Esophagus muscularis mucosa (tissue), 4 donors: Measurements from ENCODE around the gene RRAGC. TPM values are rescaled to one million over a fixed set of nuclear protein-coding genes. Genes with fewer than 3 reads are reported as not detected.
A peak's percentile ranks its signal among the peaks of the same experiment; 100 is the strongest.

Experiments used
- DNase-seq: peaks from one replicate; pipeline ENCODE4 v3.0.0-alpha.2; 2017; ENCODE audit errors: extremely low spot score
- H3K27ac ChIP-seq, 4 donors: fragments of 200-600 bp; sonication (generic); replicated peaks in 1 of 4; 1 replicate in 3 of 4; 2 replicates in 1 of 4; pipeline ENCODE4 v1.5.1; 2016 to 2019; ENCODE audit warnings: mild to moderate bottlenecking in 1 of 4
- H3K27me3 ChIP-seq, 4 donors: fragments of 200-600 bp; sonication (generic); one replicate each; pipeline versions ENCODE4 v1.5.1 to v1.6.0; 2016 to 2019
- H3K36me3 ChIP-seq, 4 donors: fragments of 200-600 bp; sonication (generic); one replicate each; pipeline ENCODE4 v1.5.1; 2016 to 2019
- H3K4me1 ChIP-seq, 4 donors: fragments of 200-600 bp; sonication (generic); one replicate each; pipeline ENCODE4 v1.5.1; 2016 to 2019
- H3K4me3 ChIP-seq, 4 donors: fragments of 200-600 bp; sonication (generic); 1 replicate in 2 of 4; 2 replicates in 2 of 4; pipeline ENCODE4 v1.5.1; 2016 to 2019; ENCODE audit warnings: mild to moderate bottlenecking in 4 of 4, moderate library complexity in 1 of 4
- H3K9me3 ChIP-seq, 4 donors: fragments of 200-600 bp; sonication (generic); 1 replicate in 3 of 4; 2 replicates in 1 of 4; pipeline ENCODE4 v1.5.1; 2016 to 2019
- CTCF ChIP-seq, 3 experiments: fragments of 200-600 bp in 2 of 3; fragments of 450-650 bp in 1 of 3; sonication (generic) in 2 of 3; IDR thresholded peaks; one replicate each; pipeline ENCODE4 v1.5.1; 2017 to 2019; ENCODE audit warnings: antibody characterized with exemption in 3 of 3, mild to moderate bottlenecking in 2 of 3, moderate library complexity in 1 of 3
- EP300 ChIP-seq: sonication (generic); formaldehyde crosslinking; IDR thresholded peaks from one replicate; pipeline ENCODE4 v1.6.1; 2017; ENCODE audit warnings: antibody characterized with exemption
- POLR2A ChIP-seq: fragments of 450-650 bp; IDR thresholded peaks from one replicate; pipeline ENCODE4 v1.6.1; 2017; ENCODE audit warnings: antibody characterized with exemption, moderate library complexity, mild to moderate bottlenecking, low read depth
- POLR2AphosphoS5 ChIP-seq, 2 donors: sonication (generic); formaldehyde crosslinking; IDR thresholded peaks; one replicate each; pipeline ENCODE4 v1.6.1; 2017; ENCODE audit warnings: antibody characterized with exemption in 2 of 2
- WGBS: methylation state at CpG from one replicate; pipeline ENCODE4 v1.1.5; 2018; 5-methylcytosine and 5-hydroxymethylcytosine counted together
- intact Hi-C: fragments of 100-400 bp; cut with DNase I; formaldehyde crosslinking; loops from one replicate; pipeline ENCODE4 v1.15.1; 2023
- total RNA-seq, 4 donors: library from RNA; depleted of rRNA; stranded (reverse); fragments of >200 nt; gene quantifications; one replicate each; pipeline versions ENCODE4 v1.1.0 to v1.2.1, GENCODE V29; 2016

Gene RRAGC
- total RNA-seq, 4 donors from 2014 or later: 18.3 to 26.3 (median 22.4) TPM

- Histone ChIP-seq H3K9me3 (peaks cover 0 to 5% (median 0%) of the 10 kb centered on the region in 4 donors), H3K36me3 (no peaks in the 10 kb centered on the region), H3K27ac (no peak overlapping the region), H3K27me3 (peaks cover 7 to 62% (median 38%) of the 10 kb centered on the region in 4 donors), H3K4me3 (no peak overlapping the region), H3K4me1 (peaks cover 10 to 19% (median 17%) of the 10 kb centered on the region in 4 donors)
- WGBS: 60% methylated on average over 1 of the region's 1 CpG
- no peak for DNase-seq
- no peak for TF ChIP-seq EP300
- intact Hi-C loops: no loop called here
Observed at GRCh38 chr1:38820860-38821259, 38.7 kb downstream of the RRAGC start.

- DNase-seq: no peak
- intact Hi-C loops: loop anchor here (10.0 kb wide), 1 partner anchor 215 kb away; no protein-coding TSS in a partner anchor
- Histone ChIP-seq H3K36me3 (no peaks in the 10 kb centered on the region), H3K4me3 (no peak overlapping the region), H3K9me3 (peaks cover 0 to 5% (median 0%) of the 10 kb centered on the region in 4 donors), H3K27ac (no peak overlapping the region), H3K27me3 (peaks cover 7 to 73% (median 41%) of the 10 kb centered on the region in 4 donors), H3K4me1 (peaks cover 10 to 19% (median 18%) of the 10 kb centered on the region in 4 donors)
- WGBS: 87% methylated on average over 2 of the region's 2 CpGs
- TF ChIP-seq EP300: no peak
Observed at GRCh38 chr1:38819516-38819915, 40.1 kb downstream of the RRAGC start.

- TF ChIP-seq POLR2AphosphoS5 (IDR thresholded peaks at IDR 0.05) (no peak), CTCF (IDR thresholded peaks at IDR 0.05) (no peak), POLR2A (no peak), EP300 (no peak)
- Histone ChIP-seq H3K27ac (no peak overlapping the region), H3K9me3 (peaks cover 0 to 5% (median 0%) of the 10 kb centered on the region in 4 donors), H3K36me3 (no peaks in the 10 kb centered on the region), H3K27me3 (peaks cover 7 to 76% (median 40%) of the 10 kb centered on the region in 4 donors), H3K4me1 (peaks cover 10 to 19% (median 18%) of the 10 kb centered on the region in 4 donors), H3K4me3 (no peak overlapping the region)
- DNase-seq: no peak
- intact Hi-C loops: loop anchor here (10.0 kb wide), 1 partner anchor 214 kb away; no protein-coding TSS in a partner anchor
- 33% methylated on average over 10 of the region's 10 CpGs for WGBS
Observed at GRCh38 chr1:38819040-38819439, 40.5 kb downstream of the RRAGC start.

- WGBS: 6% methylated on average over 18 of the region's 70 CpGs
- Histone ChIP-seq H3K9me3 (peaks cover 0 to 5% (median 0%) of the 10 kb centered on the region in 4 donors), H3K4me3 (peak overlapping the region; percentile 13 to 51 (median 42)), H3K27me3 (peaks cover 7 to 81% (median 40%) of the 10 kb centered on the region in 4 donors), H3K36me3 (no peaks in the 10 kb centered on the region), H3K27ac (no peak overlapping the region), H3K4me1 (peaks cover 10 to 19% (median 18%) of the 10 kb centered on the region in 4 donors)
- intact Hi-C loops: loop anchor here (10.0 kb wide), 1 partner anchor 214 kb away; no protein-coding TSS in a partner anchor
- peak; percentile 51 to 82 (median 66) for TF ChIP-seq CTCF (IDR thresholded peaks at IDR 0.05)
- TF ChIP-seq POLR2AphosphoS5 (IDR thresholded peaks at IDR 0.05): no peak
- no peak for DNase-seq
Observed at GRCh38 chr1:38818175-38818976, 41.2 kb downstream of the RRAGC start.

GRCh38 chr1:38817267-38818174 is 42.1 kb downstream of the RRAGC start:
- intact Hi-C loops: loop anchor here (10.0 kb wide), 1 partner anchor 213 kb away; no protein-coding TSS in a partner anchor
- TF ChIP-seq POLR2AphosphoS5 (IDR thresholded peaks at IDR 0.05) (no peak), POLR2A (no peak), EP300 (no peak), CTCF (IDR thresholded peaks at IDR 0.05) (no peak)
- no peaks in the 10 kb centered on the region for H3K36me3 ChIP-seq
- peaks cover 10 to 19% (median 18%) of the 10 kb centered on the region in 4 donors for H3K4me1 ChIP-seq
- no peak overlapping the region for H3K27ac ChIP-seq
- peaks cover 0 to 5% (median 0%) of the 10 kb centered on the region in 4 donors for H3K9me3 ChIP-seq
- 88% methylated on average over 15 of the region's 45 CpGs for WGBS
- peak overlapping the region; percentile 13 to 51 (median 42) for H3K4me3 ChIP-seq
- H3K27me3 ChIP-seq: peaks cover 7 to 80% (median 40%) of the 10 kb centered on the region in 4 donors
- DNase-seq: no peak
